ENCODE results near the gene TPBGL.

DNA sequence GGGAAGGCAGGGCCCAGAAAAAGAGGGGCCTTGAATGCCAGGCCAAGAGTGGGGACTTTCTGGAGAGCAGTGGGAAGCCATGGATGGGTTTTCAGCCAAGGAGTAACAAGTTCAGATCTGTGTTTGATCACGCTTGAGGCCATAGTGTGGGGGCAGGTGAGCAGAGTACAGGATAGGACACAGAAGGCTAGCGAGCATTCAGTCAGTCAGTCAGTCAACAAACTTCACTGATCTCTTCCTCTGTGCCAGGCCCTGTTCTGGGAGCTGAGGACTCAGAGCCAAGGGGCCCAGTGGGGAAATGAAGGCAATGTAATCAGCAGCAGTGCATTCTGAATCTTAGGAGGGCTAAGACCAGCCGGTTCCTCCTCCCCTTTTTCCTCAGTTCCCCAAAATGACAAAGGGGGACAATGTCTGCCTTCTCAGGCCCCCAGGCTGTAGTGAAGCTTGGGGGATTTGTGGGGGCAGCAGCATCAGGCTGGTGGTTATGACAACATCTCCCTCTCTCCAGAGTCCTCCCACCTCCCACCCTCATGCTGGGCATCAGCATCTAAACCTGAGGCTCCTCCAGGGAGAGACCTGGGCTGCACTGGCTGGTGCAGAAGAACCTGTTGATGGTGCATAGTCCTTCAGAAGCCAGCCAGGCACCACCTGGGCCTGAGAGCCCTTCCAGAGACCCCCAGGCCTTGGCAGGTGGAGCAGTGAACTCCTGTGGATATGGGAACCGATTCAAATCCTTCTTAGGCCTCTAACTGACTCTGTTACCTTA is 42.9 kb upstream of the TPBGL start:
- no peak for TF ChIP-seq CTCF (IDR thresholded peaks at IDR 0.05)
- TF ChIP-seq POLR2A (IDR thresholded peaks at IDR 0.05), result no peak
